ENCODE results near the gene CNTFR. TPM values are rescaled to one million over a fixed set of nuclear protein-coding genes. Genes with fewer than 3 reads are reported as not detected.

CNTFR gene
- total and polyA plus RNA-seq, 2 of the 8 experiments (the other 6 are each of a cell fraction or from before 2014, with no cell fraction given): 1.2 to 4.2 TPM

DNA sequence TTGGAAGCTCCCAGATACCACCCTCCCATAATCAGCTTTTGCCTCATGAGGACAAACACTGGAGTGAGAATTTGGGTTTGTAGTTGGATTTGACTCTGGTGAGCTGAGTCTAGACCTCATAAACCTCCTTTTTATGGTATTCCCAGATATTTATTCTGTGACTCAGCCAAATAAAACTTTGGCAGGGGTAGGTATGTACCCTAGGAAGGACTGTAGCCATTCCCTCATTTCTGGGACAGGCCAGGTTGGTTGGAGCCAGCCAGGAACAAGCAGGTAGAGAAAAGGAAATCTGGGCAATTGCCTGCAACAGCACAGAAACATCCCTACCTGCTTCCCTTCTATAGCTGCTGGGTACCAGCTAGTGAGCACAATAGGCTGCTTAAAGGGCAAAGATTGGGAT is 86.1 kb downstream of the CNTFR start:
- H2BK5ac ChIP-seq (ENCODE audit: low read depth, low read length): no peak overlapping the region
- no peak overlapping the region for H2BK15ac ChIP-seq (ENCODE audit: low read length)
- no peaks in the 10 kb centered on the region for H3K36me3 ChIP-seq (ENCODE audit: control insufficient read depth in 2 of 4, insufficient read depth in 4 of 4, low read length in 3 of 4)
- no peaks in the 10 kb centered on the region for H3K9me3 ChIP-seq (ENCODE audit: insufficient read depth in 2 of 2, low read depth in 1 of 2, low read length in 1 of 2)
- H2AFZ ChIP-seq (ENCODE audit: low read length): no peak overlapping the region
- H3K14ac ChIP-seq (ENCODE audit: insufficient read length): no peak overlapping the region
- DNase-seq (ENCODE audit: low read depth in 1 of 2, low spot score in 2 of 2): no peak
- H4K8ac ChIP-seq (ENCODE audit: extremely low read depth, insufficient read depth, low read length): no peak overlapping the region
- no peak overlapping the region for H4K5ac ChIP-seq (ENCODE audit: insufficient read length, low read depth, low read length)
- FAIRE-seq: no peak
- H3K4ac ChIP-seq (replicated peaks; ENCODE audit: insufficient read length, low read depth, low read length): no peak overlapping the region
- no peak overlapping the region for H3K4me3 ChIP-seq (ENCODE audit: extremely low read depth in 1 of 4, insufficient read depth in 2 of 4, low read depth in 3 of 4, low read length in 4 of 4)
- H2BK120ac ChIP-seq (replicated peaks; ENCODE audit: low read depth, low read length): no peak overlapping the region
- ChIA-PET CTCF (ENCODE audit: partially characterized antibody) (interaction anchor here (1.0 to 8.8 kb wide), 19 partner anchors 8 to 143 kb away, joined by 3 to 114 read pairs (median 53); partner anchors contain the start of genes DNAI1, FAM219A and GALT), POLR2A (ENCODE audit: partially characterized antibody) (interaction anchor here (2.0 kb wide), 1 partner anchor 11 kb away, joined by 6 read pairs; no protein-coding TSS in a partner anchor)
- H3K27ac ChIP-seq (ENCODE audit: low read depth, low read length): no peak overlapping the region
- no peak overlapping the region for H4K91ac ChIP-seq (replicated peaks; ENCODE audit: insufficient read length, low read length)
- H3K56ac ChIP-seq (replicated peaks; ENCODE audit: insufficient read length, low read depth, low read length): no peak overlapping the region
- H3K4me2 ChIP-seq (ENCODE audit: insufficient read depth in 1 of 2, low read depth in 2 of 2, low read length in 2 of 2): no peak overlapping the region
- 0 out of 7 replicates have a peak, but pooled peaks cover 0 to 3% (median 0%) of the 10 kb centered on the region in 4 experiments for H3K4me1 ChIP-seq (replicated peaks in 1 of 4; ENCODE audit: control insufficient read depth in 3 of 4, insufficient read depth in 4 of 4, low read length in 3 of 4)
- no peak overlapping the region for H2AK5ac ChIP-seq (ENCODE audit: low read depth, low read length)
- H3K27me3 ChIP-seq (replicated peaks in 1 of 4; ENCODE audit: control insufficient read depth in 3 of 4, extremely low read depth in 1 of 4, insufficient read depth in 3 of 4, low read length in 3 of 4): no peaks in the 10 kb centered on the region
- H3K18ac ChIP-seq (ENCODE audit: extremely low read depth, low read length): no peak overlapping the region
- H3K23ac ChIP-seq (ENCODE audit: insufficient read length): no peak overlapping the region
- no peaks in the 10 kb centered on the region for H3K79me2 ChIP-seq (ENCODE audit: control insufficient read depth in 1 of 2, insufficient read depth in 2 of 2, low read length in 2 of 2)
- H3K79me1 ChIP-seq (ENCODE audit: low read depth, low read length): no peaks in the 10 kb centered on the region
- H4K20me1 ChIP-seq (replicated peaks in 1 of 2; ENCODE audit: control insufficient read depth in 1 of 2, insufficient read depth in 2 of 2, low read length in 2 of 2): no peaks in the 10 kb centered on the region
- H3K23me2 ChIP-seq (ENCODE audit: low read depth, low read length): no peaks in the 10 kb centered on the region
- no peak overlapping the region for H2BK20ac ChIP-seq (ENCODE audit: low read length)
- H3K9ac ChIP-seq (replicated peaks in 1 of 4; ENCODE audit: extremely low read depth in 1 of 4, low read depth in 3 of 4, low read length in 3 of 4): no peak overlapping the region
- no peak for TF ChIP-seq FOSL1 (IDR thresholded peaks at IDR 0.05; ENCODE audit: insufficient read depth, low read depth, low read length)
- no peak for TF ChIP-seq PHF8 (conservative IDR thresholded peaks at IDR 0.05; ENCODE audit: low read depth, low read length)
- no peak for TF ChIP-seq TBP (IDR thresholded peaks at IDR 0.05; ENCODE audit: low read depth, low read length)
- TF ChIP-seq POU5F1 (IDR thresholded peaks at IDR 0.05; ENCODE audit: low read depth, low read length): no peak
- no peak for TF ChIP-seq JUND (IDR thresholded peaks at IDR 0.05; ENCODE audit: low read length)
- no peak for TF ChIP-seq KDM1A (IDR thresholded peaks at IDR 0.05; ENCODE audit: borderline replicate concordance, low read length)
- TF ChIP-seq ZNF274 (IDR thresholded peaks at IDR 0.05; ENCODE audit: borderline replicate concordance, extremely low read depth, low read length): no peak
- no peak for TF ChIP-seq NANOG (IDR thresholded peaks at IDR 0.05; ENCODE audit: insufficient read depth, low read depth, low read length, poor library complexity, severe bottlenecking)
- no peak for TF ChIP-seq GTF2F1 (IDR thresholded peaks at IDR 0.05; ENCODE audit: borderline replicate concordance, low read depth, low read length)
- no peak for TF ChIP-seq EGR1 (IDR thresholded peaks at IDR 0.05; ENCODE audit: borderline replicate concordance, low read depth, low read length)
- H2BK12ac ChIP-seq (ENCODE audit: low read depth, low read length): no peak overlapping the region

Measured in H1 (cell line).